Upper lobe of left lung (tissue), 4 donors: ENCODE results near the gene ARHGAP12.

Source experiments
- CTCF ChIP-seq, 6 experiments: fragments of 450-650 bp in 4 of 6; fragments of 200-600 bp in 2 of 6; sonication (generic) in 2 of 6; IDR thresholded peaks; one replicate each; pipeline ENCODE4 v1.5.1; 2016 to 2019; ENCODE audit warnings: antibody characterized with exemption in 6 of 6
- EP300 ChIP-seq, 4 donors: sonication (generic); formaldehyde crosslinking; IDR thresholded peaks; one replicate each; pipeline ENCODE4 v1.5.1; 2017; ENCODE audit warnings: antibody characterized with exemption in 4 of 4, control low read depth in 2 of 4
- POLR2A ChIP-seq, 4 donors: fragments of 450-650 bp; IDR thresholded peaks; one replicate each; pipeline ENCODE4 v1.5.1; 2016 to 2017; ENCODE audit warnings: antibody characterized with exemption in 4 of 4, mild to moderate bottlenecking in 2 of 4

GRCh38 chr10:31757831-31758230 lies 170.8 kb downstream of the ARHGAP12 start:
- TF ChIP-seq EP300 (IDR thresholded peaks at IDR 0.05) (no peak), CTCF (IDR thresholded peaks at IDR 0.05) (no peak), POLR2A (IDR thresholded peaks at IDR 0.05) (no peak)
